Mucosa of stomach (tissue), 1 donor: ENCODE data around the gene HOXD4.

ENCODE experiments used
- H3K27me3 ChIP-seq: one replicate; pipeline ENCODE4 v1.7.0; 2013; ENCODE audit warnings: mild to moderate bottlenecking, low read length; ENCODE audit not compliant: control insufficient read depth, insufficient read depth
- H3K36me3 ChIP-seq: one replicate; pipeline ENCODE4 v1.7.0; 2013; ENCODE audit warnings: low read length; ENCODE audit not compliant: control insufficient read depth, insufficient read depth
- H3K4me1 ChIP-seq: one replicate; pipeline ENCODE4 v1.7.0; 2013; ENCODE audit warnings: mild to moderate bottlenecking, low read length; ENCODE audit not compliant: control insufficient read depth, insufficient read depth
- H3K4me3 ChIP-seq: one replicate; pipeline ENCODE4 v1.7.0; 2013; ENCODE audit warnings: low read length
- H3K9ac ChIP-seq: one replicate; pipeline ENCODE4 v1.7.0; 2013; ENCODE audit warnings: mild to moderate bottlenecking, low read length, moderate library complexity
- H3K9me3 ChIP-seq: one replicate; pipeline ENCODE4 v1.7.0; 2013; ENCODE audit warnings: mild to moderate bottlenecking, low read length, moderate library complexity; ENCODE audit not compliant: control insufficient read depth
- donor health status: Pancreatic carcinoma.

HOXD4 gene

GRCh38 chr2:176132205-176133171, 18.9 kb upstream of the HOXD4 start:
- Histone ChIP-seq H3K9me3 (no peaks in the 10 kb centered on the region), H3K27me3 (peaks cover 98% of the 10 kb centered on the region)

GRCh38 chr2:176133389-176133788, 18.0 kb upstream of the HOXD4 start:
- no peaks in the 10 kb centered on the region for H3K36me3 ChIP-seq
- H3K4me1 ChIP-seq: peaks cover 5% of the 10 kb centered on the region
- H3K27me3 ChIP-seq: peaks cover 98% of the 10 kb centered on the region
- no peak overlapping the region for H3K9ac ChIP-seq
- H3K9me3 ChIP-seq: no peaks in the 10 kb centered on the region
- no peak overlapping the region for H3K4me3 ChIP-seq

More at GRCh38 chr2:176132205-176133171, 18.9 kb upstream of the HOXD4 start:
- H3K9ac ChIP-seq: no peak overlapping the region
- no peak overlapping the region for H3K4me3 ChIP-seq
- H3K36me3 ChIP-seq: no peaks in the 10 kb centered on the region
- H3K4me1 ChIP-seq: peaks cover 5% of the 10 kb centered on the region

GRCh38 chr2:176134035-176134434, 17.3 kb upstream of the HOXD4 start:
- Histone ChIP-seq H3K36me3 (no peaks in the 10 kb centered on the region), H3K9ac (no peak overlapping the region), H3K9me3 (no peaks in the 10 kb centered on the region), H3K4me1 (peaks cover 5% of the 10 kb centered on the region), H3K27me3 (peaks cover 98% of the 10 kb centered on the region), H3K4me3 (no peak overlapping the region)

DNA sequence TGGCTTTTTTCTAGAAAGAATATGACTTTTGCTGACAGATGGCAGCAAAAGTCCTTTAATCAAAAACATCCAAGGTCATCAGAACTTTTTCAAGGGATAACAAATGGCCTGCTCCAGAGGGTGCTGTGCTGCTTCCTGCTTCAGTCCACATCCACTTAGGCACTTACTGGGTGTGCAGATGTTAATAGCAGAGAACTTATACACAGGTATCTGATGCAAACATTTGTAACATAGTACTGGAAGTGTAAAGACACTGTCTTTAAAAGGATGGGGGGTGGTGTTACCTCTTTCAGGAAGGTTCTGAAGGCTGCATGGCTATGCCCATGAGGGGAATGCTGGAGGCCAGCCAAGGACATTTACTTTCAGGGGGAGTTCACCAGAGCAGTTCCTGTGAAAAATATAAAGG, 16.3 kb upstream of the HOXD4 start:
- Histone ChIP-seq H3K9me3 (no peaks in the 10 kb centered on the region), H3K4me1 (peaks cover 5% of the 10 kb centered on the region), H3K36me3 (no peaks in the 10 kb centered on the region), H3K27me3 (peaks cover 97% of the 10 kb centered on the region), H3K9ac (no peak overlapping the region), H3K4me3 (no peak overlapping the region)

DNA sequence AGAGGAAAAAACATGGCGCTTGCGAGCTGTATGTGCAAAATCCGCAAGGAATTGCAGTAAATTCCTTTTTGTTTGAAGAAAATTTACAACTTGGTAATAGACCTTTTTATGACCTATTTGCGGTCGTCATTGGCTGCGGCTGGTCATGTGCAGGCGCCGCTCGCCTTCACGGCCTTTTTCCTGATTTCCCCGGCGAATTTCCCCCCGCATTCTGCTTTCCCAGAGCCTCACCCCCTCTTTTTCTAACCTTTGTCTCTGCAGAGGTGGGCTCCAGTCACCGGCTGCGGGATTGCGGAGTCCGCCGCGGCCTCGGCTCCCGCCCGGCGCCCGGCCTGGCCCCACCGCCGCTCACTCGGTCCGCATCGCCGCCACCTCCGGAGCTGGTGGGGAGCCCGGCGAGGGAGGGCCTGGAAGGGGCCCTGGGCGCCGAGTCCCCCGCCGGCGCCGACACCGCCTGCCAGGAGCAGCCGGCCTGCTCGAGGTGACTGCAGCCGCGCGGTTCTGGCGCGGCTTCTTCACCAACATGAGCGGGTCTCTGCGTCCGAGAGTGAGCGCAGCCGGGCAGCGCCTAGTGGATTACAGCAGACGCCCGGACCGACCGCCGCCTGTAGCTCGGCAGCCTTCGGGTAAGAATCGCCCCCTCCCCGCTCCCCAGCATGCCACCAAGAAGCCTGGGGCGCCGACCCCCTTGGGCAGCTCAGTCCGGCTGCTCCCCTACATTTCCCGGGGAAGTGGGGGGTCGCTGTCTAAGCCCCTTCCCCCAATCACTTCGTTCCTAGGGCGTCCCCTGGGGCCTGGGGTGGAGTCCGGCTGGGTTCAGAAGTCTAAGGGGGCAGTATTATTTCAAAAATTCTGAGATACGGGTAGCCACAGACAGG, 14.7 kb upstream of the HOXD4 start:
- H3K36me3 ChIP-seq: no peaks in the 10 kb centered on the region
- peak overlapping the region; percentile 40 for H3K4me3 ChIP-seq
- peaks cover 13% of the 10 kb centered on the region for H3K4me1 ChIP-seq
- no peaks in the 10 kb centered on the region for H3K9me3 ChIP-seq
- H3K27me3 ChIP-seq: peaks cover 97% of the 10 kb centered on the region
- no peak overlapping the region for H3K9ac ChIP-seq

GRCh38 chr2:176137252-176137580, 14.1 kb upstream of the HOXD4 start:
- Histone ChIP-seq H3K36me3 (no peaks in the 10 kb centered on the region), H3K27me3 (peaks cover 98% of the 10 kb centered on the region), H3K9me3 (no peaks in the 10 kb centered on the region), H3K9ac (no peak overlapping the region), H3K4me3 (no peak overlapping the region), H3K4me1 (peaks cover 13% of the 10 kb centered on the region)

DNA sequence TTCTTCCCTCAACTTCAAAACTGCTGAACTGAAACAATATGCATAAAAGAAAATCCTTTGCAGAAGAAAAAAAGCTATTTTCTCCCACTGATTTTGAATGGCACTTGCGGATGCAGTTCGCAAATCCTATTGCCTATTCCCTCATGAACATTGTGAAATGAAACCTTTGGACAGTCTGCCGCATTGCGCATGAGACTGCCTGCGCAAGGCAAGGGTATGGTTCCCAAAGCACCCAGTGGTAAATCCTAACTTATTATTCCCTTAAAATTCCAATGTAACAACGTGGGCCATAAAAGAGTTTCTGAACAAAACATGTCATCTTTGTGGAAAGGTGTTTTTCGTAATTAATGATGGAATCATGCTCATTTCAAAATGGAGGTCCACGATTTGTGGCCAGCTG, 13.4 kb upstream of the HOXD4 start:
- peaks cover 98% of the 10 kb centered on the region for H3K27me3 ChIP-seq
- no peaks in the 10 kb centered on the region for H3K36me3 ChIP-seq
- H3K9me3 ChIP-seq: no peaks in the 10 kb centered on the region
- H3K9ac ChIP-seq: no peak overlapping the region
- H3K4me3 ChIP-seq: no peak overlapping the region
- H3K4me1 ChIP-seq: peaks cover 13% of the 10 kb centered on the region

- H3K4me1 ChIP-seq: peaks cover 13% of the 10 kb centered on the region
- no peaks in the 10 kb centered on the region for H3K9me3 ChIP-seq
- peaks cover 98% of the 10 kb centered on the region for H3K27me3 ChIP-seq
- no peak overlapping the region for H3K9ac ChIP-seq
- no peaks in the 10 kb centered on the region for H3K36me3 ChIP-seq
- no peak overlapping the region for H3K4me3 ChIP-seq
These were observed 12.8 kb upstream of the HOXD4 start for GRCh38 chr2:176138526-176138922.

- H3K9ac ChIP-seq: no peak overlapping the region
- H3K27me3 ChIP-seq: peaks cover 93% of the 10 kb centered on the region
- H3K4me1 ChIP-seq: peaks cover 13% of the 10 kb centered on the region
- H3K9me3 ChIP-seq: no peaks in the 10 kb centered on the region
- no peaks in the 10 kb centered on the region for H3K36me3 ChIP-seq
- no peak overlapping the region for H3K4me3 ChIP-seq
These were observed 12.3 kb upstream of the HOXD4 start for GRCh38 chr2:176138923-176139660.

- Histone ChIP-seq H3K27me3 (peaks cover 91% of the 10 kb centered on the region), H3K4me1 (peaks cover 13% of the 10 kb centered on the region), H3K9ac (no peak overlapping the region)
These were observed 11.5 kb upstream of the HOXD4 start for GRCh38 chr2:176139661-176140512.

More at GRCh38 chr2:176139661-176140512, 11.5 kb upstream of the HOXD4 start:
- Histone ChIP-seq H3K36me3 (no peaks in the 10 kb centered on the region), H3K4me3 (no peak overlapping the region), H3K9me3 (no peaks in the 10 kb centered on the region)
